GM12878 (cell line): Measurements from ENCODE around the gene NPR1. TPM values are rescaled to one million over a fixed set of nuclear protein-coding genes. Genes with fewer than 3 reads are reported as not detected.
A peak's percentile ranks its signal among the peaks of the same experiment; 100 is the strongest.

Source experiments
- ATAC-seq: fragments of 200-7000 bp; cut with Tn5 transposase; 3 replicates; pipeline ENCODE4 v1.9.1; 2020; ENCODE audit warnings: mild to moderate bottlenecking, moderate library complexity
- BruUV-seq: library from RNA; stranded (reverse); fragments of 400-500 nt; replicated peaks from 2 replicates; lab custom pipeline; 2021; lab: Mats Ljungman, UMichigan
- CTCF ChIA-PET: fragments of 300-600 bp; sonication (Branson Sonifier 250); formaldehyde crosslinking; extraction: SDS; loops from one replicate; lab custom pipeline; 2021; ENCODE audit warnings: inconsistent platforms; lab: Yijun Ruan, JAX
- POLR2A ChIA-PET: fragments of 350-600 bp; formaldehyde crosslinking; extraction: SDS; loops from one replicate; lab custom pipeline; 2021; ENCODE audit warnings: inconsistent platforms; lab: Charles Lee
- RAD21 ChIA-PET: fragments of 300-600 bp; sonication (Branson Sonifier 250); formaldehyde crosslinking; loops from one replicate; lab custom pipeline; 2023; ENCODE audit warnings: antibody characterized with exemption; ENCODE audit not compliant: unreplicated experiment; lab: Charles Lee
- SMC1A ChIA-PET: fragments of 300-600 bp; sonication (Branson Sonifier 250); formaldehyde crosslinking; loops from one replicate; lab custom pipeline; 2023; ENCODE audit not compliant: unreplicated experiment, uncharacterized antibody; lab: Charles Lee
- DNase-seq: peaks from one replicate; pipeline ENCODE4 v3.0.0-alpha.2; 2011; ENCODE audit warnings: low read depth, low spot score
- FAIRE-seq: peaks from 3 replicates; lab custom pipeline; 2011; peaks lifted over from hg19 to GRCh38; lab: Jason Lieb, UNC
- H2AFZ ChIP-seq: 2 replicates; pipeline ENCODE4 v1.6.0; 2011; ENCODE audit warnings: low read depth, low read length, control low read depth; ENCODE audit not compliant: control insufficient read depth
- H3K27ac ChIP-seq: 2 replicates; pipeline ENCODE4 v1.5.1; 2011; ENCODE audit warnings: control low read depth; ENCODE audit not compliant: control insufficient read depth, insufficient read depth
- H3K27me3 ChIP-seq, 2 experiments: replicated peaks in 1 of 2; 2 replicates each; pipeline versions ENCODE4 v1.6.0 to v1.6.1; 2011; ENCODE audit warnings: low read length in 1 of 2; ENCODE audit not compliant: control insufficient read depth in 2 of 2, insufficient read depth in 2 of 2
- H3K36me3 ChIP-seq, 2 experiments: 2 replicates each; pipeline ENCODE4 v1.5.1; 2011; ENCODE audit warnings: low read length in 1 of 2; ENCODE audit not compliant: control insufficient read depth in 2 of 2, insufficient read depth in 2 of 2
- H3K4me1 ChIP-seq: 2 replicates; pipeline ENCODE4 v1.6.1; 2011; ENCODE audit warnings: mild to moderate bottlenecking, low read length, moderate library complexity, mixed read lengths; ENCODE audit not compliant: control insufficient read depth, insufficient read depth
- H3K4me2 ChIP-seq: 2 replicates; pipeline ENCODE4 v1.6.0; 2011; ENCODE audit warnings: control low read depth; ENCODE audit not compliant: control insufficient read depth, insufficient read depth
- H3K4me3 ChIP-seq: fragments of 200-600 bp; sonication (generic); 2 replicates; pipeline ENCODE4 v1.5.1; 2016
- H3K79me2 ChIP-seq: 2 replicates; pipeline ENCODE4 v1.6.0; 2011; ENCODE audit warnings: low read length; ENCODE audit not compliant: control insufficient read depth, insufficient read depth
- H3K9ac ChIP-seq: 2 replicates; pipeline ENCODE4 v1.8.0; 2011; ENCODE audit warnings: low read length, control low read depth, mixed read lengths; ENCODE audit not compliant: control insufficient read depth, insufficient read depth
- H3K9me3 ChIP-seq: replicated peaks from 3 replicates; pipeline ENCODE4 v1.5.1; 2011; ENCODE audit warnings: mild to moderate bottlenecking, low read length; ENCODE audit not compliant: control insufficient read depth, insufficient read depth
- H4K20me1 ChIP-seq: 2 replicates; pipeline ENCODE4 v1.6.0; 2011; ENCODE audit not compliant: control insufficient read depth, insufficient read depth
- CBX3 ChIP-seq: fragments of 200-600 bp; sonication (generic); IDR thresholded peaks from 2 replicates; pipeline ENCODE4 v1.6.1; 2016; ENCODE audit warnings: low read depth, borderline replicate concordance
- CEBPZ ChIP-seq: fragments of 150-350 bp; IDR thresholded peaks from 2 replicates; pipeline ENCODE4 v1.6.1; 2016; ENCODE audit warnings: low read depth, low read length
- CTCF ChIP-seq, 3 experiments: IDR thresholded peaks in 2 of 3; conservative IDR thresholded peaks in 1 of 3; 2 replicates each; pipeline ENCODE4 v1.5.1; 2011; ENCODE audit warnings: low read depth in 3 of 3, low read length in 3 of 3, mild to moderate bottlenecking in 3 of 3, control low read depth in 2 of 3, moderate library complexity in 2 of 3, inconsistent platforms in 1 of 3, mixed read lengths in 1 of 3; ENCODE audit not compliant: control insufficient read depth in 2 of 3, insufficient read depth in 1 of 3; ENCODE audit errors: extremely low read depth in 1 of 3
- ETV6 ChIP-seq, 2 experiments: fragments of 450-650 bp in 1 of 2; IDR thresholded peaks in 1 of 2; conservative IDR thresholded peaks in 1 of 2; 2 replicates each; pipeline ENCODE4 v1.6.1; 2014; ENCODE audit warnings: antibody characterized with exemption in 1 of 2, borderline replicate concordance in 1 of 2, low read depth in 1 of 2, mild to moderate bottlenecking in 1 of 2, moderate library complexity in 1 of 2
- KLF5 ChIP-seq: fragments of 450-650 bp; IDR thresholded peaks from 2 replicates; pipeline ENCODE4 v1.6.1; 2014; ENCODE audit warnings: mild to moderate bottlenecking; ENCODE audit not compliant: partially characterized antibody
- MYB ChIP-seq: fragments of 150-350 bp; IDR thresholded peaks from 2 replicates; pipeline ENCODE4 v1.6.1; 2014; ENCODE audit warnings: mild to moderate bottlenecking, low read depth, low read length, borderline replicate concordance
- NR2C1 ChIP-seq: fragments of 450-650 bp; IDR thresholded peaks from 2 replicates; pipeline ENCODE4 v1.6.1; 2017; ENCODE audit warnings: antibody characterized with exemption, mild to moderate bottlenecking, moderate library complexity
- POLR2AphosphoS5 ChIP-seq: IDR thresholded peaks from 2 replicates; pipeline ENCODE4 v1.6.1; 2011; ENCODE audit warnings: mild to moderate bottlenecking, low read length, inconsistent platforms
- RFX5 ChIP-seq: IDR thresholded peaks from 2 replicates; pipeline ENCODE4 v1.6.1; 2011; ENCODE audit warnings: low read depth, low read length, improper control_type of control experiment
- SMAD5 ChIP-seq: IDR thresholded peaks from 2 replicates; pipeline ENCODE4 v1.6.1; 2016; ENCODE audit warnings: antibody characterized with exemption, low read depth
- SPI1 ChIP-seq: IDR thresholded peaks from 2 replicates; pipeline ENCODE4 v1.6.1; 2011; ENCODE audit warnings: low read depth, mild to moderate bottlenecking, low read length, moderate library complexity, borderline replicate concordance; ENCODE audit not compliant: insufficient read depth
- TCF12 ChIP-seq: IDR thresholded peaks from 2 replicates; pipeline ENCODE4 v1.6.1; 2011; ENCODE audit warnings: low read depth, mild to moderate bottlenecking, low read length
- TCF7 ChIP-seq: IDR thresholded peaks from 2 replicates; pipeline ENCODE4 v1.6.1; 2014; ENCODE audit warnings: antibody characterized with exemption, borderline replicate concordance
- ZNF274 ChIP-seq: IDR thresholded peaks from one replicate; pipeline ENCODE4 v1.8.0; 2011; ENCODE audit not compliant: insufficient read length, insufficient read depth
- WGBS: methylation state at CpG from one replicate; pipeline ENCODE4 v1.1.6; 2016; ENCODE audit warnings: low lambda C conversion rate; ENCODE audit not compliant: insufficient replicate concordance, insufficient coverage; ENCODE audit errors: missing lambda C conversion rate; 5-methylcytosine and 5-hydroxymethylcytosine counted together
- in situ Hi-C: fragments of 300-500 bp; cut with MboI; formaldehyde crosslinking; loops from 9 replicates; pipeline ENCODE4 v1.14.3; 2018; ENCODE audit warnings: mixed read lengths
- intact Hi-C: fragments of 100-400 bp; cut with micrococcal nuclease; formaldehyde crosslinking; loops from one replicate; pipeline ENCODE4 v1.14.2; 2022; ENCODE audit not compliant: unreplicated experiment
- polyA plus RNA-seq, 11 experiments: library from polyadenylated mRNA; depleted of rRNA in 4 of 11; unstranded in 6 of 11; stranded (reverse) in 5 of 11; fragments of >200 nt; fragmentation: Nextera tagmentation in 4 of 11; fragmentation: Illumina TruSeq in 1 of 11; extraction: Ambion mirVana in 4 of 11; extraction: Trizol in 1 of 11; gene quantifications; 1 replicate in 1 of 11; 2 replicates in 10 of 11; pipeline versions ENCODE4 v1.2.1 to v1.2.3, GENCODE V29; 2011 to 2016; ENCODE audit warnings: inconsistent platforms in 2 of 11, missing spikeins in 2 of 11, low read depth in 1 of 11
- total RNA-seq, 4 experiments: library from RNA; depleted of rRNA in 3 of 4; stranded (reverse); fragments of >200 nt in 3 of 4; fragmentation: Illumina TruSeq in 1 of 4; extraction: Trizol in 1 of 4; gene quantifications; 2 replicates each; pipeline versions ENCODE4 v1.2.1 to v1.2.3, GENCODE V29; 2013 to 2021
- TF ChIP-seq, protein P1 (sequence below): fragments of 450-650 bp; IDR thresholded peaks from 2 replicates; pipeline ENCODE4 v1.6.1; 2016; ENCODE audit warnings: mild to moderate bottlenecking
- TF ChIP-seq, protein P2 (sequence below): IDR thresholded peaks from 2 replicates; pipeline ENCODE4 v1.6.1; 2011; ENCODE audit warnings: borderline replicate concordance, low read depth, mild to moderate bottlenecking, moderate library complexity, mixed read lengths, low read length; ENCODE audit not compliant: insufficient read depth; ENCODE audit errors: extremely low read length

Gene NPR1
- total and polyA plus RNA-seq, 10 of the 15 experiments (the other 5 are each of a cell fraction or from before 2014, with no cell fraction given) = 0.09 to 2.1 (median 0.28) TPM; not detected in 1

DNA sequence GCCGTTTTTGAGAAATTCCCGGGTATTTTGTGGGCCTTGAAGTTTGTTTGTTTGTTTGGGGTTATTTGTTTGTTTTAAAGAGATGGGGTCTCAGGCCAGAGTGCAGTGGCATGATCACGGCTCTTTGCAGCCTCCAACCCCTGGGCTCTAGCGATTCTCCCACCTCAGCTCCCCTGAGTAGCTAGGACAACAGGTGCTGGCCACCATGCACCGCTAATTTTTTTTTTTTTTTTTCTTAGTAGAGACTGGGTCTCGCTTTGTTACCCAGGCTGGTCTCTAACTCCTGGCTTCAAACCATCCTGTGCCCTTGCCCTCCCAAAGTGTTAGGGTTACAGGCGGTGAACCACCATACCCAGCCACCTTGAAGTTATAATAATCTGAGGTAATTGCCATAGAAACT, 42.6 kb upstream of the NPR1 start:
- peak overlapping the region; percentile 97; the same call in 1 of the 2 replicates for H3K9ac ChIP-seq
- H3K4me2 ChIP-seq = peak overlapping the region; percentile 46; the same call in 1 of the 2 replicates
- RAD21 ChIA-PET = interaction anchor here (2.3 kb wide), 1 partner anchor 351 kb away, joined by 9 read pairs; the partner anchor contains the start of gene RAB13
- H3K9me3 ChIP-seq = no peaks in the 10 kb centered on the region
- no peak for DNase-seq
- no peak for ATAC-seq
- peaks cover 4 to 28% of the 10 kb centered on the region in 2 experiments for H3K36me3 ChIP-seq
- peak overlapping the region; percentile 89 for H3K4me3 ChIP-seq
- no TSS peak for BruUV-seq
- POLR2A ChIA-PET = interaction anchor here (0.5 to 1.5 kb wide), 4 partner anchors 123 to 327 kb away, joined by 3 to 5 read pairs (median 4); partner anchors contain the start of gene SLC39A1
- H3K27me3 ChIP-seq = no peaks in the 10 kb centered on the region
- no peaks in the 10 kb centered on the region for H4K20me1 ChIP-seq
- FAIRE-seq = no peak
- 63% methylated on average over 7 of the region's 7 CpGs for WGBS
- CTCF ChIA-PET = interaction anchor here (0.7 to 2.7 kb wide), 5 partner anchors 17 to 351 kb away, joined by 5 to 11 read pairs (median 7); partner anchors contain the start of gene RAB13
- H3K4me1 ChIP-seq = peaks cover 6% of the 10 kb centered on the region
- H3K79me2 ChIP-seq = peaks cover 33% of the 10 kb centered on the region
- H3K27ac ChIP-seq = no peak overlapping the region
- intact Hi-C loops = loop anchor here (2.0 kb wide), 1 partner anchor 35 kb away; the partner anchor contains the start of gene ILF2
- SMC1A ChIA-PET = interaction anchor here (1.6 to 3.0 kb wide), 3 partner anchors 8 to 64 kb away, joined by 4 to 29 read pairs (median 13); no protein-coding TSS in a partner anchor
- in situ Hi-C loops = no loop called here
- no peak overlapping the region for H2AFZ ChIP-seq
- TF ChIP-seq, protein P1, sequence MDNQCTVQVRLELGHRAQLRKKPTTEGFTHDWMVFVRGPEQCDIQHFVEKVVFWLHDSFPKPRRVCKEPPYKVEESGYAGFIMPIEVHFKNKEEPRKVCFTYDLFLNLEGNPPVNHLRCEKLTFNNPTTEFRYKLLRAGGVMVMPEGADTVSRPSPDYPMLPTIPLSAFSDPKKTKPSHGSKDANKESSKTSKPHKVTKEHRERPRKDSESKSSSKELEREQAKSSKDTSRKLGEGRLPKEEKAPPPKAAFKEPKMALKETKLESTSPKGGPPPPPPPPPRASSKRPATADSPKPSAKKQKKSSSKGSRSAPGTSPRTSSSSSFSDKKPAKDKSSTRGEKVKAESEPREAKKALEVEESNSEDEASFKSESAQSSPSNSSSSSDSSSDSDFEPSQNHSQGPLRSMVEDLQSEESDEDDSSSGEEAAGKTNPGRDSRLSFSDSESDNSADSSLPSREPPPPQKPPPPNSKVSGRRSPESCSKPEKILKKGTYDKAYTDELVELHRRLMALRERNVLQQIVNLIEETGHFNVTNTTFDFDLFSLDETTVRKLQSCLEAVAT = no peak
- TF ChIP-seq TCF7 = no peak
- TF ChIP-seq CBX3 = no peak
- no peak for TF ChIP-seq SMAD5
- TF ChIP-seq SPI1 = no peak
- TF ChIP-seq MYB = no peak
- TF ChIP-seq ZNF274 = no peak
- no peak for TF ChIP-seq CEBPZ
- no peak for TF ChIP-seq RFX5
- TF ChIP-seq, protein P2, sequence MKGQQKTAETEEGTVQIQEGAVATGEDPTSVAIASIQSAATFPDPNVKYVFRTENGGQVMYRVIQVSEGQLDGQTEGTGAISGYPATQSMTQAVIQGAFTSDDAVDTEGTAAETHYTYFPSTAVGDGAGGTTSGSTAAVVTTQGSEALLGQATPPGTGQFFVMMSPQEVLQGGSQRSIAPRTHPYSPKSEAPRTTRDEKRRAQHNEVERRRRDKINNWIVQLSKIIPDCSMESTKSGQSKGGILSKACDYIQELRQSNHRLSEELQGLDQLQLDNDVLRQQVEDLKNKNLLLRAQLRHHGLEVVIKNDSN = no peak
- no peak for TF ChIP-seq ETV6 (conservative IDR thresholded peaks at IDR 0.05 in 1 of 2, IDR thresholded peaks at IDR 0.05 in 1 of 2; ENCODE audit: borderline replicate concordance in 1 of 2, low read depth in 1 of 2)
- no peak for TF ChIP-seq TCF12
- no peak for TF ChIP-seq CTCF (IDR thresholded peaks at IDR 0.05 in 2 of 3, conservative IDR thresholded peaks at IDR 0.05 in 1 of 3; ENCODE audit: control insufficient read depth in 2 of 3, extremely low read depth in 1 of 3, insufficient read depth in 1 of 3, low read depth in 3 of 3, low read length in 3 of 3)
- TF ChIP-seq POLR2AphosphoS5 = no peak
- no peak for TF ChIP-seq KLF5
- no peak for TF ChIP-seq NR2C1
